SK-N-SH treated with all-trans-retinoic acid at 6 μM for 48 hours (cell line): ENCODE measurements around the gene HEMK1.

ENCODE experiments used
- PATZ1 ChIP-seq: fragments of 250-450 bp; sonication (Bioruptor Pico); IDR thresholded peaks from 2 replicates; pipeline ENCODE4 v1.8.0; 2020; ENCODE audit warnings: mild to moderate bottlenecking, moderate library complexity, borderline replicate concordance
- PPARA ChIP-seq: fragments of 250-450 bp; sonication (Bioruptor Pico); IDR thresholded peaks from 2 replicates; pipeline ENCODE4 v1.5.0; 2020; ENCODE audit warnings: mild to moderate bottlenecking, borderline replicate concordance

- no peak for TF ChIP-seq PATZ1 (CRISPR knock-in tag)
- no peak for TF ChIP-seq PPARA
Observed at GRCh38 chr3:50628601-50629000, 59.3 kb downstream of the HEMK1 start.
